H1 (cell line): ENCODE data around the gene ENAH. TPM values are rescaled to one million over a fixed set of nuclear protein-coding genes. Genes with fewer than 3 reads are reported as not detected.

Experiments used
- CTCF ChIA-PET: fragments of 300-600 bp; sonication (Branson Sonifier 250); formaldehyde crosslinking; loops from one replicate; lab custom pipeline; 2021; ENCODE audit not compliant: partially characterized antibody; lab: Charles Lee
- POLR2A ChIA-PET: fragments of 300-600 bp; sonication (Branson Sonifier 250); formaldehyde crosslinking; loops from one replicate; lab custom pipeline; 2021; ENCODE audit warnings: inconsistent platforms; ENCODE audit not compliant: partially characterized antibody; lab: Charles Lee
- DNase-seq, 2 experiments: peaks; one replicate each; pipeline versions ENCODE4 v3.0.0 to v3.0.0-alpha.2; 2010 to 2022; ENCODE audit warnings: low spot score in 2 of 2, low read depth in 1 of 2, mixed read lengths in 1 of 2
- FAIRE-seq: peaks from 2 replicates; lab custom pipeline; 2011; peaks lifted over from hg19 to GRCh38; lab: Jason Lieb, UNC
- H2AFZ ChIP-seq: 2 replicates; pipeline ENCODE4 v1.8.1; 2012; ENCODE audit warnings: low read length, inconsistent platforms
- H2AK5ac ChIP-seq: 2 replicates; pipeline ENCODE4 v1.6.1; 2013; ENCODE audit warnings: low read depth, low read length
- H2BK120ac ChIP-seq: replicated peaks from 2 replicates; pipeline ENCODE3; 2013; ENCODE audit warnings: low read depth, low read length, inconsistent platforms
- H2BK12ac ChIP-seq: 2 replicates; pipeline ENCODE4 v1.6.1; 2013; ENCODE audit warnings: low read depth, low read length
- H2BK15ac ChIP-seq: 2 replicates; pipeline ENCODE4 v1.6.1; 2013; ENCODE audit warnings: low read length
- H2BK20ac ChIP-seq: 2 replicates; pipeline ENCODE4 v1.6.1; 2013; ENCODE audit warnings: low read length
- H2BK5ac ChIP-seq: 2 replicates; pipeline ENCODE4 v1.6.1; 2013; ENCODE audit warnings: low read depth, low read length
- H3K14ac ChIP-seq: 2 replicates; pipeline ENCODE4 v1.6.1; 2013; ENCODE audit warnings: inconsistent platforms; ENCODE audit not compliant: insufficient read length
- H3K18ac ChIP-seq: 2 replicates; pipeline ENCODE4 v1.6.1; 2013; ENCODE audit warnings: low read length; ENCODE audit errors: extremely low read depth
- H3K23ac ChIP-seq: 2 replicates; pipeline ENCODE4 v1.6.1; 2013; ENCODE audit warnings: inconsistent platforms; ENCODE audit not compliant: insufficient read length
- H3K23me2 ChIP-seq: 2 replicates; pipeline ENCODE4 v1.6.1; 2013; ENCODE audit warnings: low read depth, low read length
- H3K27ac ChIP-seq: 2 replicates; pipeline ENCODE4 v1.6.1; 2011; ENCODE audit warnings: low read depth, low read length, inconsistent platforms
- H3K27me3 ChIP-seq, 4 experiments: replicated peaks in 1 of 4; 1 replicate in 1 of 4; 2 replicates in 3 of 4; pipeline versions ENCODE4 v1.6.1 to v1.8.1; 2011 to 2013; ENCODE audit warnings: low read length in 3 of 4, mild to moderate bottlenecking in 3 of 4, inconsistent platforms in 2 of 4, mixed read lengths in 2 of 4, moderate library complexity in 1 of 4; ENCODE audit not compliant: control insufficient read depth in 3 of 4, insufficient read depth in 3 of 4; ENCODE audit errors: extremely low read depth in 1 of 4
- H3K36me3 ChIP-seq, 4 experiments: 2 replicates each; pipeline versions ENCODE4 v1.6.1 to v1.8.1; 2011 to 2013; ENCODE audit warnings: mild to moderate bottlenecking in 4 of 4, low read length in 3 of 4, moderate library complexity in 2 of 4, control low read depth in 1 of 4, inconsistent platforms in 1 of 4; ENCODE audit not compliant: insufficient read depth in 4 of 4, control insufficient read depth in 2 of 4
- H3K4ac ChIP-seq: replicated peaks from 2 replicates; pipeline ENCODE3; 2013; ENCODE audit warnings: low read length, low read depth, mixed read lengths, inconsistent platforms; ENCODE audit not compliant: insufficient read length
- H3K4me1 ChIP-seq, 4 experiments: replicated peaks in 1 of 4; 1 replicate in 1 of 4; 2 replicates in 3 of 4; pipeline versions ENCODE4 v1.6.1 to v1.8.1; 2011 to 2013; ENCODE audit warnings: low read length in 3 of 4, inconsistent platforms in 2 of 4, mixed read lengths in 1 of 4; ENCODE audit not compliant: insufficient read depth in 4 of 4, control insufficient read depth in 3 of 4
- H3K4me2 ChIP-seq, 2 experiments: 2 replicates each; pipeline versions ENCODE4 v1.6.1 to v1.8.1; 2011 to 2013; ENCODE audit warnings: low read depth in 2 of 2, low read length in 2 of 2, control low read depth in 1 of 2, inconsistent platforms in 1 of 2, mild to moderate bottlenecking in 1 of 2; ENCODE audit not compliant: insufficient read depth in 1 of 2
- H3K4me3 ChIP-seq, 4 experiments: fragments of 200-600, 300-600 bp in 1 of 4; sonication (generic), shearing (Covaris generic), sonication (Bioruptor Twin) in 1 of 4; 2 replicates each; pipeline versions ENCODE4 v1.5.1 to v1.8.1; 2011 to 2016; ENCODE audit warnings: low read length in 4 of 4, low read depth in 3 of 4, control low read depth in 2 of 4, inconsistent platforms in 2 of 4, mild to moderate bottlenecking in 2 of 4, mixed read lengths in 1 of 4, moderate library complexity in 1 of 4; ENCODE audit not compliant: insufficient read depth in 2 of 4; ENCODE audit errors: extremely low read depth in 1 of 4
- H3K56ac ChIP-seq: replicated peaks from 2 replicates; pipeline ENCODE3; 2013; ENCODE audit warnings: low read depth, mild to moderate bottlenecking, mixed read lengths, low read length, inconsistent platforms; ENCODE audit not compliant: insufficient read length
- H3K79me1 ChIP-seq: 2 replicates; pipeline ENCODE4 v1.6.1; 2013; ENCODE audit warnings: low read depth, low read length, control low read depth
- H3K79me2 ChIP-seq, 2 experiments: 2 replicates each; pipeline versions ENCODE4 v1.6.1 to v1.8.1; 2012 to 2013; ENCODE audit warnings: low read length in 2 of 2, mild to moderate bottlenecking in 2 of 2, inconsistent platforms in 1 of 2; ENCODE audit not compliant: insufficient read depth in 2 of 2, control insufficient read depth in 1 of 2
- H3K9ac ChIP-seq, 4 experiments: replicated peaks in 1 of 4; 1 replicate in 1 of 4; 2 replicates in 3 of 4; pipeline versions ENCODE4 v1.6.1 to v1.8.1; 2011 to 2013; ENCODE audit warnings: low read depth in 3 of 4, low read length in 3 of 4, control low read depth in 2 of 4, mild to moderate bottlenecking in 2 of 4, moderate library complexity in 2 of 4, inconsistent platforms in 1 of 4; ENCODE audit errors: extremely low read depth in 1 of 4
- H3K9me3 ChIP-seq, 2 experiments: 2 replicates each; pipeline versions ENCODE4 v1.6.1 to v1.8.1; 2012 to 2013; ENCODE audit warnings: mild to moderate bottlenecking in 2 of 2, moderate library complexity in 2 of 2, control low read depth in 1 of 2, inconsistent platforms in 1 of 2, low read depth in 1 of 2, low read length in 1 of 2, mixed read lengths in 1 of 2; ENCODE audit not compliant: insufficient read depth in 2 of 2
- H4K20me1 ChIP-seq, 2 experiments: replicated peaks in 1 of 2; 2 replicates each; pipeline versions ENCODE3 to v1.8.1; 2011 to 2013; ENCODE audit warnings: inconsistent platforms in 2 of 2, low read length in 2 of 2, mild to moderate bottlenecking in 1 of 2; ENCODE audit not compliant: insufficient read depth in 2 of 2, control insufficient read depth in 1 of 2
- H4K5ac ChIP-seq: 2 replicates; pipeline ENCODE4 v1.6.1; 2013; ENCODE audit warnings: low read length, low read depth, mixed read lengths, inconsistent platforms; ENCODE audit not compliant: insufficient read length
- H4K8ac ChIP-seq: 2 replicates; pipeline ENCODE4 v1.8.0; 2013; ENCODE audit warnings: mild to moderate bottlenecking, moderate library complexity, low read length, inconsistent platforms; ENCODE audit not compliant: insufficient read depth; ENCODE audit errors: extremely low read depth
- H4K91ac ChIP-seq: replicated peaks from 2 replicates; pipeline ENCODE3; 2013; ENCODE audit warnings: low read length, mixed read lengths, inconsistent platforms; ENCODE audit not compliant: insufficient read length
- ASH2L ChIP-seq: fragments of 200-600, 300-600 bp; sonication (generic); IDR thresholded peaks from one replicate; pipeline ENCODE4 v1.7.1; 2017; ENCODE audit warnings: low read length
- CHD2 ChIP-seq: IDR thresholded peaks from 2 replicates; pipeline ENCODE4 v1.6.1; 2012; ENCODE audit warnings: low read length, improper control_type of control experiment
- E2F6 ChIP-seq: IDR thresholded peaks from 2 replicates; pipeline ENCODE4 v1.6.1; 2012; ENCODE audit warnings: inconsistent platforms
- FOSL1 ChIP-seq: IDR thresholded peaks from 2 replicates; pipeline ENCODE4 v1.6.1; 2011; ENCODE audit warnings: mild to moderate bottlenecking, low read depth, low read length, moderate library complexity; ENCODE audit not compliant: insufficient read depth
- HDAC6 ChIP-seq: IDR thresholded peaks from one replicate; pipeline ENCODE4 v1.7.1; 2012; ENCODE audit warnings: low read depth, mild to moderate bottlenecking, inconsistent platforms, low read length, moderate library complexity
- KDM5A ChIP-seq: fragments of 200-600 bp; IDR thresholded peaks from 2 replicates; pipeline ENCODE4 v1.7.1; 2012; ENCODE audit warnings: mild to moderate bottlenecking, low read length, inconsistent platforms, mixed read lengths
- SIX5 ChIP-seq: IDR thresholded peaks from 2 replicates; pipeline ENCODE4 v1.6.1; 2011; ENCODE audit warnings: mild to moderate bottlenecking, low read depth, low read length
- WGBS, 2 experiments: shearing (Covaris generic) in 1 of 2; methylation state at CpG; one replicate each; pipeline versions ENCODE4 v1.1.6 to v1.1.7; 2013 to 2015; ENCODE audit warnings: low lambda C conversion rate in 2 of 2, mixed read lengths in 2 of 2, inconsistent platforms in 1 of 2, low coverage in 1 of 2, missing lambda C conversion rate in 1 of 2; ENCODE audit not compliant: insufficient replicate concordance in 2 of 2, insufficient coverage in 1 of 2, insufficient read length in 1 of 2; ENCODE audit errors: extremely low coverage in 1 of 2, missing lambda C conversion rate in 1 of 2; 5-methylcytosine and 5-hydroxymethylcytosine counted together
- polyA plus RNA-seq, 7 experiments: library from polyadenylated mRNA; depleted of rRNA in 3 of 7; stranded (reverse) in 5 of 7; unstranded in 2 of 7; fragments of >200 nt in 5 of 7; fragments of 200-250 nt in 2 of 7; gene quantifications; 1 replicate in 5 of 7; 2 replicates in 1 of 7; 4 replicates in 1 of 7; pipeline versions ENCODE4 v1.2.1 to v1.2.3, GENCODE V29; 2011 to 2013; ENCODE audit warnings: missing spikeins in 2 of 7, mixed read lengths in 2 of 7
- total RNA-seq: library from RNA; stranded (reverse); fragmentation: NEBNext Ultra II Directional; extraction: Animal tissue kit (Norgen Biotek cat#: 25700); gene quantifications from 2 replicates; pipeline ENCODE4 v1.2.1, GENCODE V29; 2021
- TF ChIP-seq, protein P1 (sequence below), 3 experiments: IDR thresholded peaks; 1 replicate in 2 of 3; 2 replicates in 1 of 3; pipeline versions ENCODE4 v1.5.1 to v1.6.1; 2011; ENCODE audit warnings: low read length in 3 of 3, mild to moderate bottlenecking in 3 of 3, inconsistent platforms in 2 of 3, low read depth in 1 of 3, moderate library complexity in 1 of 3; ENCODE audit not compliant: insufficient read depth in 1 of 3; ENCODE audit errors: control extremely low read depth in 1 of 3

The ENAH gene
- total and polyA plus RNA-seq, 2 of the 8 experiments (the other 6 are each of a cell fraction or from before 2014, with no cell fraction given): 39.1 to 335 TPM

DNA sequence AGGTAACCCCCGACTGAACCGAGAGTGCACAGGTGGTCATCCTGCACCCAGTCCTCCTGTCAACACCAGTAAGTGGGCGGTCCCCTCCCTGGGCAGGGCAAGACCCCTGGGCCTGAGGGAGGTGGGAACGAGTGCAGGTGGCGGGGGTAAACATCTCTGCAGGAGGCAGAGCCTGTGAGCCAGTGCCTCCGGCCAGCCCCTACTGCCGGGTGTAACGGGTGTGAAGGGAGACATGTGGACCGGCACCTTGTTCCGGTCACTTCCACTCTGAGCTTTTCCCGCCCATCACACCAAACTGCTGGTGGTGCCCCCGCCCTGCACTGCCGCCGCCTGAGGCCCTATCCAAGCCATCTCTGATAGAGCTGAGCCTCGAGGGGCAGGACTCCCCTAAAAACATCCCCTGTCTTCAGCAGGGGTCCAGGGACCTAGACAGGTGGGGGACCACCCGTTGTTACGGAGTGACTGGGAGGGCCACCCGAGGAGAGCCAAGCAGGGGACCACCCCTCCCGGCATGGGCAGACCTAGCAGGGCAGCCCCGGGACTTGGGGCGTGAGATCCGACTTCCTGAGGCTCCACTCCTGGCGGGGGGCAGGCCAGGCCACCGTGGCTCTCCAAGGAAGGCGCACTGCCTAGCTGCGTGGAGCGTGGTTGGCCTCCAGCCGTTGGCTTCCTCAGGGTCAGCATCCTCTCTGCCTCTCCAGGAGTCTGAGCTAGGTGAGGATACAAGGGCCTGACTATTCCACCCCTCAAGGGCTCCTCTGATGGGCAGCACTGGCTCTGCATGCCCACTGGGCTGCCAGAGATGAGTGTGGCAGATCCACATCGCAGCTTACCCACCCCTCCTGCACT is 181.2 kb downstream of the ENAH start:
- H2AK5ac ChIP-seq: no peak overlapping the region
- ChIA-PET CTCF (interaction anchor here (0.6 to 18.7 kb wide), 14 partner anchors 10 to 513 kb away, joined by 3 to 229 read pairs (median 4); no protein-coding TSS in a partner anchor), POLR2A (no interaction called here)
- no peak overlapping the region for H3K27ac ChIP-seq
- no peak overlapping the region for H2BK12ac ChIP-seq
- H3K56ac ChIP-seq: no peak overlapping the region
- no peak overlapping the region for H3K4ac ChIP-seq
- H4K20me1 ChIP-seq: no peaks in the 10 kb centered on the region
- no peak overlapping the region; the same call in 1 of the 2 replicates for H2BK5ac ChIP-seq
- H2BK120ac ChIP-seq: no peak overlapping the region
- FAIRE-seq (no peak), DNase-seq (peak in 1 of 2 experiments; percentile 42)
- H3K23ac ChIP-seq: no peak overlapping the region
- H3K9ac ChIP-seq: no peak overlapping the region
- no peak overlapping the region for H3K18ac ChIP-seq
- H3K4me2 ChIP-seq: no peak overlapping the region
- H2BK15ac ChIP-seq: no peak overlapping the region
- H2BK20ac ChIP-seq: no peak overlapping the region
- H3K4me1 ChIP-seq: peaks cover 0 to 6% (median 1%) of the 10 kb centered on the region in 4 experiments; a peak in 4 of 7 replicates
- H3K4me3 ChIP-seq: no peak overlapping the region
- H3K9me3 ChIP-seq: no peaks in the 10 kb centered on the region
- TF ChIP-seq SIX5 (no peak), CHD2 (no peak), ASH2L (no peak), KDM5A (no peak), FOSL1 (no peak), HDAC6 (no peak), E2F6 (peak; percentile 54; the same call in 1 of the 2 replicates)
- TF ChIP-seq, protein P1, sequence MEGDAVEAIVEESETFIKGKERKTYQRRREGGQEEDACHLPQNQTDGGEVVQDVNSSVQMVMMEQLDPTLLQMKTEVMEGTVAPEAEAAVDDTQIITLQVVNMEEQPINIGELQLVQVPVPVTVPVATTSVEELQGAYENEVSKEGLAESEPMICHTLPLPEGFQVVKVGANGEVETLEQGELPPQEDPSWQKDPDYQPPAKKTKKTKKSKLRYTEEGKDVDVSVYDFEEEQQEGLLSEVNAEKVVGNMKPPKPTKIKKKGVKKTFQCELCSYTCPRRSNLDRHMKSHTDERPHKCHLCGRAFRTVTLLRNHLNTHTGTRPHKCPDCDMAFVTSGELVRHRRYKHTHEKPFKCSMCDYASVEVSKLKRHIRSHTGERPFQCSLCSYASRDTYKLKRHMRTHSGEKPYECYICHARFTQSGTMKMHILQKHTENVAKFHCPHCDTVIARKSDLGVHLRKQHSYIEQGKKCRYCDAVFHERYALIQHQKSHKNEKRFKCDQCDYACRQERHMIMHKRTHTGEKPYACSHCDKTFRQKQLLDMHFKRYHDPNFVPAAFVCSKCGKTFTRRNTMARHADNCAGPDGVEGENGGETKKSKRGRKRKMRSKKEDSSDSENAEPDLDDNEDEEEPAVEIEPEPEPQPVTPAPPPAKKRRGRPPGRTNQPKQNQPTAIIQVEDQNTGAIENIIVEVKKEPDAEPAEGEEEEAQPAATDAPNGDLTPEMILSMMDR (IDR thresholded peaks at IDR 0.05; ENCODE audit: control extremely low read depth in 1 of 3, insufficient read depth in 1 of 3, low read depth in 1 of 3, low read length in 3 of 3): peak in 1 of 3 experiments; percentile 0; a peak in 1 of 4 replicates
- H4K8ac ChIP-seq: no peak overlapping the region; the same call in 1 of the 2 replicates
- H3K36me3 ChIP-seq: no peaks in the 10 kb centered on the region
- H4K91ac ChIP-seq: no peak overlapping the region
- H3K14ac ChIP-seq: no peak overlapping the region
- no peaks in the 10 kb centered on the region for H3K27me3 ChIP-seq
- H3K79me2 ChIP-seq: no peaks in the 10 kb centered on the region
- no peaks in the 10 kb centered on the region for H3K79me1 ChIP-seq
- no peak overlapping the region for H2AFZ ChIP-seq
- WGBS, 2 experiments: 82% methylated on average over 25 of the region's 29 CpGs; no CpG with 5 or more reads in 1 of the 2 experiments
- no peaks in the 10 kb centered on the region for H3K23me2 ChIP-seq
- H4K5ac ChIP-seq: no peak overlapping the region
